ENCODE data around the gene MMAB. TPM values are rescaled to one million over a fixed set of nuclear protein-coding genes. Genes with fewer than 3 reads are reported as not detected.

Gene MMAB
- total RNA-seq, 1 experiment from 2014 or later = 97.6 TPM

DNA sequence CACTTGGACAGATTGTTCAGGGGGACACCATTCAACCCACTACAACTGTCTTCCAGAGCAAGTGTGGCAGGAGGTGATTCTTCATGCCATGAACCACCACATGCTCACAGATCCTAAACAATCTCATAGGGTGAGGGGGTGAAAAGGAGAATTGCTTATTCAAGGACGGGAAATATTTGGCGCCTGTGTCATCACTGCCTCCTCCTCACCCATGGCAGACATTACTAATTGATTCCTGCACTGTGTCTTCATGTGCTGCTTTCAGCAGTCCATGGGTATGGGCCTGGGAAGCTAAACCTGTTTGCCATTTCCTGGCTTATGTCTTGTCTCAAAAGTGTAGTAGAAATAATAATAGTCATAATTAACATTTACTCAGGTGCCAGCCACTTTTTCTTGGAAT is 31.3 kb downstream of the MMAB start:
- BruUV-seq (replicated peaks) = no TSS peak
- intact Hi-C loops (cut with micrococcal nuclease; ENCODE audit: unreplicated experiment) = no loop called here
- ChIA-PET CTCF (no interaction called here), POLR2A (ENCODE audit: low non-redundant PET) (no interaction called here)
- H3K4me1 ChIP-seq (ENCODE audit: insufficient read depth, low read length, poor library complexity, severe bottlenecking) = no peaks in the 10 kb centered on the region
- TF ChIP-seq, protein P1, sequence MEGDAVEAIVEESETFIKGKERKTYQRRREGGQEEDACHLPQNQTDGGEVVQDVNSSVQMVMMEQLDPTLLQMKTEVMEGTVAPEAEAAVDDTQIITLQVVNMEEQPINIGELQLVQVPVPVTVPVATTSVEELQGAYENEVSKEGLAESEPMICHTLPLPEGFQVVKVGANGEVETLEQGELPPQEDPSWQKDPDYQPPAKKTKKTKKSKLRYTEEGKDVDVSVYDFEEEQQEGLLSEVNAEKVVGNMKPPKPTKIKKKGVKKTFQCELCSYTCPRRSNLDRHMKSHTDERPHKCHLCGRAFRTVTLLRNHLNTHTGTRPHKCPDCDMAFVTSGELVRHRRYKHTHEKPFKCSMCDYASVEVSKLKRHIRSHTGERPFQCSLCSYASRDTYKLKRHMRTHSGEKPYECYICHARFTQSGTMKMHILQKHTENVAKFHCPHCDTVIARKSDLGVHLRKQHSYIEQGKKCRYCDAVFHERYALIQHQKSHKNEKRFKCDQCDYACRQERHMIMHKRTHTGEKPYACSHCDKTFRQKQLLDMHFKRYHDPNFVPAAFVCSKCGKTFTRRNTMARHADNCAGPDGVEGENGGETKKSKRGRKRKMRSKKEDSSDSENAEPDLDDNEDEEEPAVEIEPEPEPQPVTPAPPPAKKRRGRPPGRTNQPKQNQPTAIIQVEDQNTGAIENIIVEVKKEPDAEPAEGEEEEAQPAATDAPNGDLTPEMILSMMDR (conservative IDR thresholded peaks at IDR 0.05; ENCODE audit: low read depth, low read length) = no peak
- no peak for TF ChIP-seq EZH2 (IDR thresholded peaks at IDR 0.05; ENCODE audit: borderline replicate concordance, low read depth, low read length, poor library complexity, severe bottlenecking)
- no peak overlapping the region for H3K27ac ChIP-seq (ENCODE audit: low read depth, low read length, poor library complexity, severe bottlenecking)
- no peaks in the 10 kb centered on the region for H3K9me3 ChIP-seq (ENCODE audit: low read depth, low read length, poor library complexity, severe bottlenecking)
- no peaks in the 10 kb centered on the region for H3K27me3 ChIP-seq (replicated peaks; ENCODE audit: insufficient read depth, low read depth, low read length, poor library complexity)
- H3K4me3 ChIP-seq (ENCODE audit: low read depth, low read length, poor library complexity, severe bottlenecking) = no peak overlapping the region
- no peaks in the 10 kb centered on the region for H3K36me3 ChIP-seq (ENCODE audit: insufficient read depth, low read length, poor library complexity, severe bottlenecking)
- peak; percentile 24 for DNase-seq (ENCODE audit: low spot score)

DNA sequence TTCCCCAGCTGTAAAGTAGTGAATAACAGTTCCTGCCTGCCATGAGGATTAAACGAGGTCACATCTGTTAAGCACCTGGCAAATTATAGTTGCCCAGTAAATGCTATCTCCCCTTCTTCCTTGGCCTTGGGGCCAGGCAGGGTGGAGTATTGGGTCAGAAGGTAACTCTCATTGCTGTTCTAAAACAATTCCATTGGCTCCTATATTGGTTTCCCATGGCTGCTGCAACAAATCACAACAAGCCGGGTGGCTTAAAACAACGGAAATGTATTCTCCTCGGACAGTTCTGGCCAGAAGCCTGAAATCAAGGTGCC is 31.9 kb downstream of the MMAB start:
- ChIA-PET POLR2A (ENCODE audit: low non-redundant PET) (no interaction called here), CTCF (no interaction called here)
- intact Hi-C loops (cut with micrococcal nuclease; ENCODE audit: unreplicated experiment) = no loop called here

DNA sequence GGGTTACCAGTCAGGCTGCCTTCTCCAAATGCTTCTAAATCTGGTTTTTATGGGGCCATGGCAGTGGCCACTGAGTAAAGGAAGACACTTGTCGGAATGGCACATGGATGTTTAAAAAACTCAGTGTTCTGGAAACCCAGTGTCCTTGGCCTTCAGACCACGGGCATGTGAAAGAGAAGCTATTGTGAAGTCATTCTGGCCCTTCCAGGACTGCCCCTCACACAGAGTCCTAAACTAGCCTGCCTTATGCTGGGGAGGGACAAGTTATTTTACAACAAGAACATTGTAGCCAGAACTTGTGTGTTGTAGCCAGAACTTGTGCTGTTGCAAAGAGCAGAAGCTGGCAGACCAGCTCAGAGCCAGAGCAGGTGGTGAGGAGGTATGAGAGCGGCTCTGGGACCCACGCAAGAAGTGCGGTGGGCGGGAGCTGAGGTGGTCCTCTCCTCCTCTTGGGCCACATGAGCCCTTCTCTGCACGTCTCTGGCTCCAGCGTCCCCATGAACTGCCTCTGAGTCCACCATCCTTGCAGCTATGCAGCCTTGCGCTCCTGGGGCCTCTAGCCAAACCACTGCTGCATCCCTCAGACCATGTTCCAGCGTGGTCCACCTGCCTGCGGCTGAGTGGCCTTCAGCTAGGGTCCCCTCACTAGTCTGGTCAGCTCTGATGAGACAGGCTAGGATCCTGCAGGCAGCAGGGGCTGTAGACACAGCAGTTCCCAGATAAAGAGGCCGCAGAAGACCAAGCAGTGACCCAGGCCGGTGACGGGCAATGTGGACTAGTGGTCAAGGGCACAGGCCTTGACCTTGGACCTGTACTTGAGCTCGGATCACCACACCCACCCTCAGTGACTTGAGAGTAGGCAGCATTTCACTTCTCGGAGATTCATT is 32.5 kb downstream of the MMAB start:
- H3K27ac ChIP-seq (ENCODE audit: low read depth, low read length, poor library complexity, severe bottlenecking) = no peak overlapping the region
- H3K9me3 ChIP-seq (ENCODE audit: low read depth, low read length, poor library complexity, severe bottlenecking) = no peaks in the 10 kb centered on the region
- ChIA-PET POLR2A (ENCODE audit: low non-redundant PET) (no interaction called here), CTCF (no interaction called here)
- H3K4me3 ChIP-seq (ENCODE audit: low read depth, low read length, poor library complexity, severe bottlenecking) = no peak overlapping the region
- no peaks in the 10 kb centered on the region for H3K4me1 ChIP-seq (ENCODE audit: insufficient read depth, low read length, poor library complexity, severe bottlenecking)
- DNase-seq (ENCODE audit: low spot score) = no peak
- BruUV-seq (replicated peaks) = no TSS peak
- no peaks in the 10 kb centered on the region for H3K27me3 ChIP-seq (replicated peaks; ENCODE audit: insufficient read depth, low read depth, low read length, poor library complexity)
- H3K36me3 ChIP-seq (ENCODE audit: insufficient read depth, low read length, poor library complexity, severe bottlenecking) = no peaks in the 10 kb centered on the region
- no peak for TF ChIP-seq EZH2 (IDR thresholded peaks at IDR 0.05; ENCODE audit: borderline replicate concordance, low read depth, low read length, poor library complexity, severe bottlenecking)
- TF ChIP-seq, protein P1 (conservative IDR thresholded peaks at IDR 0.05; ENCODE audit: low read depth, low read length) = no peak
- intact Hi-C loops (cut with micrococcal nuclease; ENCODE audit: unreplicated experiment) = no loop called here

More for the DNA sequence above, 31.9 kb downstream of the MMAB start:
- Histone ChIP-seq H3K4me1 (ENCODE audit: insufficient read depth, low read length, poor library complexity, severe bottlenecking) (no peaks in the 10 kb centered on the region), H3K9me3 (ENCODE audit: low read depth, low read length, poor library complexity, severe bottlenecking) (no peaks in the 10 kb centered on the region), H3K27ac (ENCODE audit: low read depth, low read length, poor library complexity, severe bottlenecking) (no peak overlapping the region), H3K36me3 (ENCODE audit: insufficient read depth, low read length, poor library complexity, severe bottlenecking) (no peaks in the 10 kb centered on the region), H3K27me3 (replicated peaks; ENCODE audit: insufficient read depth, low read depth, low read length, poor library complexity) (no peaks in the 10 kb centered on the region), H3K4me3 (ENCODE audit: low read depth, low read length, poor library complexity, severe bottlenecking) (no peak overlapping the region)
- no peak for DNase-seq (ENCODE audit: low spot score)
- BruUV-seq (replicated peaks) = no TSS peak
- no peak for TF ChIP-seq EZH2 (IDR thresholded peaks at IDR 0.05; ENCODE audit: borderline replicate concordance, low read depth, low read length, poor library complexity, severe bottlenecking)
- TF ChIP-seq, protein P1 (conservative IDR thresholded peaks at IDR 0.05; ENCODE audit: low read depth, low read length) = no peak
